Aorta (tissue), 5 donors: ENCODE data around the gene OOSP1. TPM values are rescaled to one million over a fixed set of nuclear protein-coding genes. Genes with fewer than 3 reads are reported as not detected.

Source experiments
- ATAC-seq: fragments of 200-7000 bp; cut with Tn5 transposase; one replicate; pipeline ENCODE4 v1.9.1; 2022; ENCODE audit warnings: moderate library complexity; ENCODE audit not compliant: low FRiP score
- DNase-seq, 2 donors: peaks; one replicate each; pipeline ENCODE4 v3.0.0-alpha.2; 2020
- H3K27ac ChIP-seq, 2 donors: one replicate each; pipeline ENCODE4 v1.5.1; 2013; ENCODE audit warnings: low read length in 2 of 2, mild to moderate bottlenecking in 2 of 2, moderate library complexity in 2 of 2, control low read depth in 1 of 2, inconsistent platforms in 1 of 2, low read depth in 1 of 2
- H3K27me3 ChIP-seq, 2 donors: one replicate each; pipeline ENCODE4 v1.6.1; 2013; ENCODE audit warnings: control low read depth in 1 of 2, low read length in 1 of 2, mild to moderate bottlenecking in 1 of 2, moderate library complexity in 1 of 2; ENCODE audit not compliant: insufficient read depth in 2 of 2, control insufficient read depth in 1 of 2
- H3K36me3 ChIP-seq, 2 donors: one replicate each; pipeline ENCODE4 v1.6.1; 2013; ENCODE audit warnings: control low read depth in 1 of 2, low read length in 1 of 2, mild to moderate bottlenecking in 1 of 2; ENCODE audit not compliant: insufficient read depth in 2 of 2, control insufficient read depth in 1 of 2
- H3K4me1 ChIP-seq, 2 donors: one replicate each; pipeline ENCODE4 v1.6.1; 2013; ENCODE audit warnings: low read length in 2 of 2, control low read depth in 1 of 2, mild to moderate bottlenecking in 1 of 2, moderate library complexity in 1 of 2; ENCODE audit not compliant: insufficient read depth in 2 of 2, control insufficient read depth in 1 of 2
- H3K4me3 ChIP-seq, 2 donors: one replicate each; pipeline ENCODE4 v1.5.1; 2013; ENCODE audit warnings: low read length in 2 of 2, control low read depth in 1 of 2, mild to moderate bottlenecking in 1 of 2
- H3K9me3 ChIP-seq: one replicate; pipeline ENCODE4 v1.6.1; 2013; ENCODE audit warnings: mild to moderate bottlenecking, low read length; ENCODE audit not compliant: control insufficient read depth
- WGBS, 2 donors: extraction: QIAGEN DNeasy Blood & Tissue Kit; methylation state at CpG; one replicate each; pipeline ENCODE4 v1.1.7; 2013; 5-methylcytosine and 5-hydroxymethylcytosine counted together
- intact Hi-C, 2 donors: fragments of 100-400 bp; cut with DNase I; formaldehyde crosslinking; loops; one replicate each; pipeline versions ENCODE4 v1.14.2 to v1.15.0; 2022
- polyA plus RNA-seq, 2 donors: library from polyadenylated mRNA; stranded (reverse); fragments of 200-250 nt; gene quantifications; one replicate each; pipeline ENCODE4 v1.2.3, GENCODE V29; 2013
- total RNA-seq, 2 donors: library from RNA; stranded (reverse); fragmentation: NEBNext Ultra II Directional; extraction: Animal tissue kit (Norgen Biotek cat#: 25700); gene quantifications; one replicate each; pipeline ENCODE4 v1.2.1, GENCODE V29; 2021
- donor health status: healthy with polysubstance abuse.
- donor health status: Bipolar disorder and iron deficiency.
- donor health status: DM: no; HTN: no; CAD: no.
- donor health status: DM: no; HTN: no; CAD: no.
- donor health status: DM: yes; HTN: yes; CAD: no.

Gene OOSP1
- total and polyA plus RNA-seq, 4 donors = not detected

DNA sequence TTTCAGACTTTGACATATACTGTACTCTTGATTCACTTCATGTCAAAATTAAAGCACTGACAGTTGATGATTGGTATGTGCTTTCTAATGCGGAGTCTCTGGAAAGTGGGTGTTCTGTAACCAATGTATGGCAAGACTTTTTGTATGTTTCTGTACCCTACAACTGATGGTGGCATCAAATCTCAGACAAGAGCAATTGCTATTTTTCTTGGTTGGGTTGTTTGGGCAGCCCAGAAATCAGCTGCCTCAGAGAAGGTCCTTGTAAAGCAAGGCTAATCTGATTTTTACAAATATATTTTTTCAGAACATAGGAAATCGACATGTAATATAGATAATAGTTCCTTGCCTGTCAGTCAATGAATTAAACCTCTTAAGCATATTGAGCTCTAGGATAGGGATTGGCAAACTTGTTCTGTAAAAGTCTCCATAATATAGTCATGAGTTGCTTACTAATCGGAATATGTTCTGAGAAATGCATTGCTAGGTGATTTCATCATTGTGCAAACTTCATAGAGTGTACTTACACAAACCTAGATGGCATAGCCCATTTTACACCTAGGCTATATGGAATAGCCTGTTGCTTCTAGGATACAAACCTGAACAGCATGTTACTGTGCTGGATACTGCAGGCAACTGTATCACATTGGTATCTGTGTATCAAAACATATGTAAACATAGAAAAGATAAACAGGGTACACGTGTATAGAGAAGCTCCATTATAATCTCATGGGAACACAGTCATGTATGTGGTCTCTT lies 15.4 kb downstream of the OOSP1 start:
- ATAC-seq (no peak), DNase-seq (no peak)
- intact Hi-C loops = no loop called here
- Histone ChIP-seq H3K4me1 (no peaks in the 10 kb centered on the region), H3K9me3 (no peaks in the 10 kb centered on the region), H3K36me3 (no peaks in the 10 kb centered on the region), H3K27me3 (no peaks in the 10 kb centered on the region), H3K27ac (no peak overlapping the region), H3K4me3 (no peak overlapping the region)
- WGBS, 2 donors = 77 to 78% methylated on average over 4 of the region's 4 CpGs

DNA sequence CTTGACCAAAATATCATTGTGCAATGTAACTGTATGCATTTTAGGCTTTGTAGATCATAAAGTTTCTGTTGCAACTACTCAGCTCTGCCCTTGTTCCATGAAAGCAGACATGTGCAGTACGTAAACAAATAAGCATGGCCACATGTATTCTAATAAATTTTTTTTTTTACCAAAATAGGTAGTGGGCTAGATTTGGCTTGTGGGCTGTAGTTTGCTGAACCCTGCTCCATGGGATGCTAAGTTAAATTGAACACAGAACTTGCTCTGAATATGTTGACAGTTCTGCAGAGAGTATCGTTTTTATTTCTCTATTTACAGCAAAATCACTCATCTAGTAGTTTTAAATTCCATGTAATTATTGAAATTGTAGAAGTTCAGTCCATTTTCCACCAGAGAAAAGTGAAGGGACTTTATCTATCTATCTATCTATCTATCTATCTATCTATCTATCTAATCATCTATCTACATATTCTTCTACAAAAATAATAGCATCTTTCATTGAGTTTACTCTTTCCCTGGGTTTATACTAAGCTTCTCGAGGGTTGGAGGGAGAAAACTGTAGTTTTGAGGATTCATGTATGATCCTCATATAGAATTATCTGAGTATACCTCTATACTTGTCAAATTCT lies 16.1 kb downstream of the OOSP1 start:
- no peak overlapping the region for H3K4me3 ChIP-seq
- H3K36me3 ChIP-seq = no peaks in the 10 kb centered on the region
- H3K4me1 ChIP-seq = no peaks in the 10 kb centered on the region
- no peak for ATAC-seq
- 84% methylated on average over 3 of the region's 3 CpGs for WGBS, 2 donors
- intact Hi-C loops = no loop called here
- no peaks in the 10 kb centered on the region for H3K9me3 ChIP-seq
- H3K27me3 ChIP-seq = no peaks in the 10 kb centered on the region
- no peak overlapping the region for H3K27ac ChIP-seq
- DNase-seq = no peak

DNA sequence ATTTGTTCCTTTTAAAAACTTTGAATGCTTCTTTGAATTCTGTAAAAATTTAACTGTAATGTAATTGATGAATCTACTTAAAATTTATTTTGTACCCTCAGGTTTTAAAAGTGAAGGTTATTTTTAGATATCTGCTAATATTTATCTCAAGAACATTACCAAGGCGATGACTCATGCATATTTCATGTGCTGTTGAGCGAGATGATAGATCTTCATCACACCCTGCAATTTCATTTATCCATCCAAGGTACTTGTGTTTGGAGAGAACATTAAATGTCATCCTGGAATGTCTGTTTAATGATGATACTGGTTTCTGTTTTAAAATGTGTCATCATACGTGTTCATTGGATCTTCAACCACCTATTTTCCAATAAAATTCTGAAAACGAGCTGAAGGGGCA lies 18.9 kb downstream of the OOSP1 start:
- no peaks in the 10 kb centered on the region for H3K4me1 ChIP-seq
- H3K4me3 ChIP-seq = no peak overlapping the region
- no peaks in the 10 kb centered on the region for H3K9me3 ChIP-seq
- DNase-seq = no peak
- no peaks in the 10 kb centered on the region for H3K36me3 ChIP-seq
- no peaks in the 10 kb centered on the region for H3K27me3 ChIP-seq
- whole genome bisulfite sequencing, 2 donors = 40 to 60% methylated on average over 4 of the region's 4 CpGs
- intact Hi-C loops = no loop called here
- ATAC-seq = no peak
- H3K27ac ChIP-seq = no peak overlapping the region

DNA sequence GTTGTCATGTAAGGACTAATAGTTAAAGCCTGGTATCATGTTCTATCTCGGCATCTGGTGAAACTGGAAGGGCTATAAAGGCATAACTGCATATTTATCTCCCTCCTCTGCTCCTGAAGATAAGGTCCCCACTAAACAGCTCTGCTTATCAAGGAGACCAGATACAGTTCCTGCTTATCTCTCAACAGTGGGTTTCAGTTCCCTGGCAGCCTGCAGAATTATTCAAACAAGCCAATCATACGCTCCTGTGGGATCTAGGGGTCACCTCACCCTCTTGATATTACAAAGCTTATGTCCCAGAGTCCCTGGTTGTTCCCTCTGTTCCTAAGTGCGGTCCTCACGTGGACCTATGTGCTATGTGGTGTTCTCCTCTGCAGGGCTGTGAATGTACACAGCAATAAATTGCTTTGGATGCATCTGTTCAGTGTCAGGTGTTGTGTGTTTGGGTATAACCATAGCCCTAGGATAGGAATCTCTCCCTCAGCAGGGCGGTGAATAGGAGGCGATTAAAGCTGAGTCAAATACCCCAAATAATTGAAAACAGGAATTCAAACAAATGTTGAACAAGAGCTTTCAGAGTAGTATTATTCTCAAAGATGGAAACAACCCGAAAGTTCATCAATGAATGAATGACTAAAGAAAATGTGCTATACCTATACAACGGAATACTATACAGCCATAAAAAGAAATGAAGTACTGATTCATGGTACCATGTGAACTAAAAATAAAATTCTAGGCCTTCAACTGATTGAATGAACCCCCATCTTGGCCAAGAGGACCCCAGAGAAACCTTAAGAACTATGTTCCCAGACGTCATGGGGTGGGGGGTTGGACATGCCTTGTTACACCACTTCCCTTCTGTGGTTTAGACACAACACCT lies 22.5 kb downstream of the OOSP1 start:
- no peaks in the 10 kb centered on the region for H3K27me3 ChIP-seq
- DNase-seq (no peak), ATAC-seq (no peak)
- no peaks in the 10 kb centered on the region for H3K36me3 ChIP-seq
- intact Hi-C loops = no loop called here
- no peaks in the 10 kb centered on the region for H3K4me1 ChIP-seq
- no peaks in the 10 kb centered on the region for H3K9me3 ChIP-seq
- 78 to 80% methylated on average over 9 of the region's 9 CpGs for WGBS, 2 donors
- no peak overlapping the region for H3K4me3 ChIP-seq
- no peak overlapping the region for H3K27ac ChIP-seq

DNA sequence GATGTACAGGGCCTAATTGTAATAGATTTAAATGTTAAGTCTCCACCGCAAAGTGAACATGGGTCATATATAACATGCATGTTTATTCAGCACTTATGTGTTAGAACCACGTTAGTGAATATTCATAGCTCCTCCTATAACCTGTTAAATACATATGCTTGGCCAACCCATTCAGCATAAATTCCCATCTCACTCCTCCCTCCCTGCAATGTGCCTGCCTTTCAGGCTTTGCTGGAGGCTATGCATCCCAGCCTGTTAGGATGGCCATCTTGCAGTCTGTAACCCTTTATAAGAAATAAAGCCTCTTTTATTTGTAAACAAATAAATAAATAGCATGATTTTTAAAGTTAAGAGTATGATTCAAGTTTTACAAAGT lies 23.9 kb downstream of the OOSP1 start:
- no peak for ATAC-seq
- 68 to 74% methylated on average over 2 of the region's 2 CpGs for WGBS, 2 donors
- Histone ChIP-seq H3K4me1 (no peaks in the 10 kb centered on the region), H3K4me3 (no peak overlapping the region), H3K36me3 (no peaks in the 10 kb centered on the region), H3K9me3 (no peaks in the 10 kb centered on the region), H3K27ac (no peak overlapping the region), H3K27me3 (no peaks in the 10 kb centered on the region)
- DNase-seq = no peak
- intact Hi-C loops = no loop called here

DNA sequence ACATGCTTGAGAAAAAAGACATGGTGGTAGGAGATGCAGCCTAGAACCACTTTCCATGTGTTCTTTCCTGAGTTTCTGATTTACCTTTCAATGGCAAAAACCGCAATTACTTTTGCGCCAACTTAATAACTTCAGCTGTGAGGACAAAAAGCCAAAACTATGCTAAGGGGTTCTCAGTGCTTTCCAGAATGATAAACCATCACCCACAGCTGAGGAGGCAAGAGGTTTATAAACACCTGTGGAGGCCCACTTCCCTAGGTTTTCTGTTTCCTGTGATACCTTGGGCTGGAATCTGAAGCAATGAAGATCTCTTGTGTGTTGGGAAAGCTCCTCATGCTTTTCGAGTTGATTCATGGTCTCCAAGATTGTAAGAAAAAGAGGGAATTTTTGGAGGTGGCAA lies 25.5 kb downstream of the OOSP1 start, which contains the start of gene OOSP4A:
Gene OOSP4A (plus strand): TSS at position 301 of the 400 bp plus-strand sequence. CDS start 0 bp downstream, at position 301.
- Histone ChIP-seq H3K9me3 (no peaks in the 10 kb centered on the region), H3K36me3 (no peaks in the 10 kb centered on the region), H3K27me3 (no peaks in the 10 kb centered on the region), H3K4me1 (no peaks in the 10 kb centered on the region), H3K4me3 (no peak within 1 kb of the TSS), H3K27ac (no peak within 1 kb of the TSS)
- intact Hi-C loops = no loop called here
- no peak for DNase-seq
- 81 to 90% methylated on average over 3 of the region's 3 CpGs for WGBS, 2 donors
- no peak for ATAC-seq

DNA sequence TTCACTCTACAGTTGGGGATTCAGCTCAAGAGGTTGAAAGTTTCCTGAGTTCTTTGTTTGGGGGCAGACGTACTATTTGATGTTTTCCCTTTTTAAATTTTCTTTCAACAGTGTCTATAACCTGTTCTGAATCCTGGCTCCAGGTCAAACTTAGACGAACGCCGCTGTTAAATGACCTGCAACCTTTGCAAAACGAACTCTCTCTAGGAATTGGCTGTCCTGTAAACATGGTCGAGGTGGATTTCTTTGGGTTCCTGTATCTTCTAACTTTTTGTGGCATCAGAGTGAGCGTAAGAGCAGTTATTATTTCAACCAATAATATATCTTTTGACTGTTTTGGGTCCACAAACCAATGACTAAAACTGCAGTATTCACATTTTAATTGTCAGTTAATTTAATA lies 27.2 kb downstream of the OOSP1 start:
- no peak for ATAC-seq
- Histone ChIP-seq H3K9me3 (no peaks in the 10 kb centered on the region), H3K36me3 (no peaks in the 10 kb centered on the region), H3K4me3 (no peak overlapping the region), H3K27ac (no peak overlapping the region), H3K4me1 (no peaks in the 10 kb centered on the region), H3K27me3 (no peaks in the 10 kb centered on the region)
- WGBS, 2 donors = 64 to 68% methylated on average over 7 of the region's 7 CpGs
- intact Hi-C loops = no loop called here
- DNase-seq = no peak

DNA sequence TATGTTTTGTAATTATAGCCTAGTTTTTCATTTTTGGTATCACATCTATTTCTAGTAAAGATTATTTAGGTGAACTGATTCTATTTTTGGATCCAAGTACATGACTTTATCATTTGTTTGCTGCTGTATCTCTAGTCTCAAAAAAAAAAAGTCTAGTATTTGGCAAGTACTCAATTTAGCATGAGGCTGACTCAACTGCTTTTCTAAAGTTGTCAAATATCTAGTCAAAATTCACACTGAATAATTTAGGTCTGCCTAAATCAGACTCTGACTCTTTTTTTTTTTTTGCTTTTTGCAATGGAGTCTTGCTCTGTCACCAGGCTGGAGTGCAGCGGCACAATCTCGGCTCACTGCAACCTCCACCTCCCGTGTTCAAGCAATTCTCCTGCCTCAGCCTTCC lies 28.0 kb downstream of the OOSP1 start:
- intact Hi-C loops = no loop called here
- Histone ChIP-seq H3K9me3 (no peaks in the 10 kb centered on the region), H3K27ac (no peak overlapping the region), H3K4me1 (no peaks in the 10 kb centered on the region), H3K36me3 (no peaks in the 10 kb centered on the region), H3K4me3 (no peak overlapping the region), H3K27me3 (no peaks in the 10 kb centered on the region)
- no peak for DNase-seq
- 90 to 92% methylated on average over 3 of the region's 3 CpGs for WGBS, 2 donors
- no peak for ATAC-seq
